CD14-positive monocyte (primary cell): Measurements from ENCODE around the gene GPC5. TPM values are rescaled to one million over a fixed set of nuclear protein-coding genes. Genes with fewer than 3 reads are reported as not detected.

Experiments
- DNase-seq, 3 donors: peaks; one replicate each; pipeline ENCODE4 v3.0.0-alpha.2; 2011 to 2022
- H2AFZ ChIP-seq: 2 replicates; pipeline ENCODE4 v1.6.0; 2012; ENCODE audit warnings: mild to moderate bottlenecking, low read depth, low read length, inconsistent platforms; ENCODE audit not compliant: insufficient read depth, poor library complexity, severe bottlenecking
- H3K27ac ChIP-seq, 2 donors: 1 replicate in 1 of 2; 2 replicates in 1 of 2; pipeline ENCODE4 v1.5.1; 2012 to 2013; ENCODE audit warnings: low read length in 2 of 2, control low read depth in 1 of 2, inconsistent platforms in 1 of 2, low read depth in 1 of 2, mild to moderate bottlenecking in 1 of 2
- H3K27me3 ChIP-seq, 2 donors: one replicate each; pipeline versions ENCODE4 v1.6.0 to v1.6.1; 2011 to 2013; ENCODE audit warnings: low read length in 2 of 2; ENCODE audit not compliant: control insufficient read depth in 2 of 2, insufficient read depth in 2 of 2
- H3K36me3 ChIP-seq, 2 donors: replicated peaks in 1 of 2; 1 replicate in 1 of 2; 2 replicates in 1 of 2; pipeline versions ENCODE4 v1.5.1 to v1.6.1; 2012 to 2013; ENCODE audit warnings: low read length in 2 of 2, control low read depth in 1 of 2, inconsistent platforms in 1 of 2, mild to moderate bottlenecking in 1 of 2; ENCODE audit not compliant: insufficient read depth in 2 of 2, control insufficient read depth in 1 of 2
- H3K4me1 ChIP-seq, 2 donors: 1 replicate in 1 of 2; 2 replicates in 1 of 2; pipeline versions ENCODE4 v1.5.1 to v1.6.1; 2012 to 2013; ENCODE audit warnings: low read length in 2 of 2, control low read depth in 1 of 2, inconsistent platforms in 1 of 2, mild to moderate bottlenecking in 1 of 2, moderate library complexity in 1 of 2; ENCODE audit not compliant: insufficient read depth in 2 of 2, control insufficient read depth in 1 of 2
- H3K4me2 ChIP-seq: replicated peaks from 2 replicates; pipeline ENCODE3; 2012; ENCODE audit warnings: low read length, moderate library complexity, mild to moderate bottlenecking; ENCODE audit not compliant: poor library complexity, severe bottlenecking; ENCODE audit errors: extremely low read depth
- H3K4me3 ChIP-seq, 3 experiments: fragments of 200-600 bp in 1 of 3; sonication (generic) in 1 of 3; replicated peaks in 1 of 3; 1 replicate in 2 of 3; 2 replicates in 1 of 3; pipeline ENCODE4 v1.5.1; 2011 to 2013; ENCODE audit warnings: low read length in 3 of 3, mild to moderate bottlenecking in 3 of 3, control low read depth in 2 of 3, low read depth in 2 of 3, inconsistent platforms in 1 of 3, moderate library complexity in 1 of 3
- H3K79me2 ChIP-seq: 2 replicates; pipeline ENCODE4 v1.6.0; 2012; ENCODE audit warnings: mild to moderate bottlenecking, control low read depth, inconsistent platforms, low read length, moderate library complexity; ENCODE audit not compliant: insufficient read depth
- H3K9ac ChIP-seq: 2 replicates; pipeline ENCODE4 v1.6.0; 2017; ENCODE audit warnings: low read length, mild to moderate bottlenecking; ENCODE audit not compliant: insufficient read depth, poor library complexity, severe bottlenecking
- H3K9me3 ChIP-seq, 2 donors: replicated peaks in 1 of 2; 1 replicate in 1 of 2; 2 replicates in 1 of 2; pipeline versions ENCODE4 v1.5.1 to v1.6.1; 2012 to 2013; ENCODE audit warnings: low read length in 2 of 2, control low read depth in 1 of 2; ENCODE audit not compliant: control insufficient read depth in 1 of 2, insufficient read depth in 1 of 2
- H4K20me1 ChIP-seq: 2 replicates; pipeline ENCODE4 v1.6.0; 2012; ENCODE audit warnings: mild to moderate bottlenecking, low read length, control low read depth, moderate library complexity; ENCODE audit not compliant: insufficient read depth
- H3K27ac Mint-ChIP-seq, 7 donors: one replicate each; pipeline ENCODE4 v1.8.0; 2020; ENCODE audit warnings: mild to moderate bottlenecking in 7 of 7, mixed read lengths in 7 of 7, moderate library complexity in 6 of 7, inconsistent platforms in 2 of 7
- H3K27me3 Mint-ChIP-seq, 3 donors: one replicate each; pipeline ENCODE4 v1.8.0; 2021 to 2022; ENCODE audit warnings: low read depth in 3 of 3, mild to moderate bottlenecking in 3 of 3, mixed read lengths in 3 of 3, moderate library complexity in 3 of 3, inconsistent platforms in 1 of 3
- H3K36me3 Mint-ChIP-seq, 2 donors: one replicate each; pipeline ENCODE4 v1.8.0; 2020; ENCODE audit warnings: mixed read lengths in 2 of 2, inconsistent platforms in 1 of 2, mild to moderate bottlenecking in 1 of 2
- H3K4me1 Mint-ChIP-seq: one replicate; pipeline ENCODE4 v1.8.0; 2020; ENCODE audit warnings: mild to moderate bottlenecking, mixed read lengths
- H3K4me3 Mint-ChIP-seq, 2 donors: one replicate each; pipeline ENCODE4 v1.8.0; 2020; ENCODE audit warnings: mild to moderate bottlenecking in 2 of 2, mixed read lengths in 2 of 2, moderate library complexity in 1 of 2
- H3K9me3 Mint-ChIP-seq, 7 donors: one replicate each; pipeline ENCODE4 v1.8.0; 2020 to 2022; ENCODE audit warnings: mixed read lengths in 7 of 7, mild to moderate bottlenecking in 6 of 7, moderate library complexity in 6 of 7, inconsistent platforms in 2 of 7
- WGBS: methylation state at CpG from one replicate; pipeline ENCODE4 v1.1.5; 2013; ENCODE audit warnings: missing lambda C conversion rate; ENCODE audit not compliant: insufficient coverage; 5-methylcytosine and 5-hydroxymethylcytosine counted together
- intact Hi-C, 2 donors: fragments of 100-400 bp; cut with micrococcal nuclease; formaldehyde crosslinking; loops; one replicate each; pipeline versions ENCODE4 v1.15.0 to v1.15.1; 2023
- polyA plus RNA-seq, 3 donors: library from polyadenylated mRNA; depleted of rRNA in 1 of 3; unstranded in 2 of 3; stranded (reverse) in 1 of 3; fragments of 300-500 nt in 2 of 3; fragments of >200 nt in 1 of 3; fragmentation: Illumina TruSeq in 2 of 3; gene quantifications; 1 replicate in 2 of 3; 2 replicates in 1 of 3; pipeline ENCODE4 v1.2.3, GENCODE V29; 2012 to 2021
- TF ChIP-seq, protein P1 (sequence below): fragments of 200-600 bp; IDR thresholded peaks from one replicate; pipeline ENCODE4 v1.8.0; 2022; ENCODE audit warnings: antibody characterized with exemption, mild to moderate bottlenecking

GPC5 gene
- polyA plus RNA-seq, 3 donors = not detected

DNA sequence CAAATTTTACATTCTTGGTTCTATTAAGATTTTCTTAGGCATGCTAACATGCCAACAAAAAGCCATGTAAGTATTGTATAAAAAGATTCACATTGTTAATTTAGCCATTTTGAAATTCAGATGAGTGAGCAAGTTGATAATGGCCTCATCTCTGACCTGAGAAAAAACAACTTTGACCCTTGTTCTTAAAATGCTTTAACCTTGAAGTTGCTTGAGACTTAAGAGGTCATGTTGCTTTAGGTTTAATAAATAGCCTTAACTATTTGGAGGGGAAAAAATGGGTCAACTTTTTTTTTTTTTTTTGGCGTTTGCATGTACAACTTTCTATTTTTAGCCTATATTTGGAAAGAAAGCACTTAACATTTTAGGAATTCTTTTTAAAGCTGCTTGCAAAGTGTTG, 44.9 kb upstream of the GPC5 start:
- H4K20me1 ChIP-seq = peaks cover 14% of the 10 kb centered on the region
- no peak overlapping the region for H2AFZ ChIP-seq
- H3K27ac ChIP-seq = no peak overlapping the region
- H3K4me2 ChIP-seq = no peak overlapping the region
- peaks cover 27 to 57% of the 10 kb centered on the region in 2 donors for H3K36me3 ChIP-seq
- H3K79me2 ChIP-seq = peaks cover 32% of the 10 kb centered on the region
- peaks cover 6 to 14% of the 10 kb centered on the region in 2 donors for H3K4me1 ChIP-seq
- no CpG with 5 or more reads among the region's 1 CpG for WGBS
- H3K27me3 ChIP-seq = no peaks in the 10 kb centered on the region
- Mint-ChIP-seq H3K36me3 (peaks cover 45 to 51% of the 10 kb centered on the region in 2 donors), H3K27me3 (no peaks in the 10 kb centered on the region), H3K4me3 (no peak overlapping the region), H3K27ac (no peak overlapping the region), H3K4me1 (peaks cover 19% of the 10 kb centered on the region), H3K9me3 (peaks cover 0 to 2% (median 0%) of the 10 kb centered on the region in 7 donors)
- no peak for DNase-seq
- H3K9ac ChIP-seq = no peak overlapping the region
- H3K9me3 ChIP-seq = no peaks in the 10 kb centered on the region
- intact Hi-C loops = no loop called here
- no peak overlapping the region for H3K4me3 ChIP-seq
- TF ChIP-seq, protein P1, sequence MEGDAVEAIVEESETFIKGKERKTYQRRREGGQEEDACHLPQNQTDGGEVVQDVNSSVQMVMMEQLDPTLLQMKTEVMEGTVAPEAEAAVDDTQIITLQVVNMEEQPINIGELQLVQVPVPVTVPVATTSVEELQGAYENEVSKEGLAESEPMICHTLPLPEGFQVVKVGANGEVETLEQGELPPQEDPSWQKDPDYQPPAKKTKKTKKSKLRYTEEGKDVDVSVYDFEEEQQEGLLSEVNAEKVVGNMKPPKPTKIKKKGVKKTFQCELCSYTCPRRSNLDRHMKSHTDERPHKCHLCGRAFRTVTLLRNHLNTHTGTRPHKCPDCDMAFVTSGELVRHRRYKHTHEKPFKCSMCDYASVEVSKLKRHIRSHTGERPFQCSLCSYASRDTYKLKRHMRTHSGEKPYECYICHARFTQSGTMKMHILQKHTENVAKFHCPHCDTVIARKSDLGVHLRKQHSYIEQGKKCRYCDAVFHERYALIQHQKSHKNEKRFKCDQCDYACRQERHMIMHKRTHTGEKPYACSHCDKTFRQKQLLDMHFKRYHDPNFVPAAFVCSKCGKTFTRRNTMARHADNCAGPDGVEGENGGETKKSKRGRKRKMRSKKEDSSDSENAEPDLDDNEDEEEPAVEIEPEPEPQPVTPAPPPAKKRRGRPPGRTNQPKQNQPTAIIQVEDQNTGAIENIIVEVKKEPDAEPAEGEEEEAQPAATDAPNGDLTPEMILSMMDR = no peak

- H3K79me2 ChIP-seq = peaks cover 19% of the 10 kb centered on the region
- peaks cover 4% of the 10 kb centered on the region for H4K20me1 ChIP-seq
- Mint-ChIP-seq H3K36me3 (peaks cover 41 to 51% of the 10 kb centered on the region in 2 donors), H3K9me3 (no peaks in the 10 kb centered on the region), H3K4me1 (peaks cover 7% of the 10 kb centered on the region), H3K4me3 (no peak overlapping the region), H3K27me3 (no peaks in the 10 kb centered on the region), H3K27ac (no peak overlapping the region)
- H3K9me3 ChIP-seq = no peaks in the 10 kb centered on the region
- H2AFZ ChIP-seq = no peak overlapping the region
- 94% methylated on average over 2 of the region's 6 CpGs for WGBS
- TF ChIP-seq, protein P1 = no peak
- no peak overlapping the region for H3K9ac ChIP-seq
- no peak overlapping the region for H3K27ac ChIP-seq
- no peak overlapping the region for H3K4me2 ChIP-seq
- peaks cover 27 to 55% of the 10 kb centered on the region in 2 donors for H3K36me3 ChIP-seq
- peaks cover 0 to under 1% of the 10 kb centered on the region in 2 donors for H3K4me1 ChIP-seq
- H3K27me3 ChIP-seq = no peaks in the 10 kb centered on the region
- no peak for DNase-seq
- H3K4me3 ChIP-seq = no peak overlapping the region
- intact Hi-C loops = no loop called here
Measured at GRCh38 chr13:91355099-91355825, 43.2 kb upstream of the GPC5 start.
